Peyer's patch (tissue), 4 donors: ENCODE data around the gene GLRA1. TPM values are rescaled to one million over a fixed set of nuclear protein-coding genes. Genes with fewer than 3 reads are reported as not detected.

Experiments used
- DNase-seq, 3 donors: peaks; one replicate each; pipeline ENCODE4 v3.0.0-alpha.2; 2017 to 2019
- H3K27ac ChIP-seq, 4 donors: fragments of 200-600 bp; sonication (generic); one replicate each; pipeline ENCODE4 v1.5.1; 2016 to 2019
- H3K27me3 ChIP-seq, 2 donors: fragments of 200-600 bp; sonication (generic); one replicate each; pipeline ENCODE4 v1.5.1; 2019
- H3K36me3 ChIP-seq, 3 donors: fragments of 200-600 bp; sonication (generic); one replicate each; pipeline ENCODE4 v1.5.1; 2016 to 2019
- H3K4me1 ChIP-seq, 4 donors: fragments of 200-600 bp; sonication (generic); one replicate each; pipeline ENCODE4 v1.5.1; 2016 to 2019
- H3K4me3 ChIP-seq, 4 donors: fragments of 200-600 bp; sonication (generic); 1 replicate in 3 of 4; 2 replicates in 1 of 4; pipeline ENCODE4 v1.5.1; 2016 to 2019; ENCODE audit warnings: mild to moderate bottlenecking in 1 of 4
- H3K9me3 ChIP-seq, 4 donors: fragments of 200-600 bp; sonication (generic); one replicate each; pipeline ENCODE4 v1.5.1; 2016 to 2019; ENCODE audit warnings: mild to moderate bottlenecking in 1 of 4
- CTCF ChIP-seq, 6 experiments: fragments of 450-650 bp in 4 of 6; fragments of 200-600 bp in 2 of 6; sonication (generic) in 1 of 6; IDR thresholded peaks; one replicate each; pipeline ENCODE4 v1.5.1; 2017 to 2019; ENCODE audit warnings: antibody characterized with exemption in 6 of 6, mild to moderate bottlenecking in 3 of 6, moderate library complexity in 1 of 6
- POLR2A ChIP-seq, 2 donors: fragments of 450-650 bp; IDR thresholded peaks; one replicate each; pipeline ENCODE4 v1.5.1; 2017; ENCODE audit warnings: antibody characterized with exemption in 2 of 2, mild to moderate bottlenecking in 2 of 2, moderate library complexity in 2 of 2
- total RNA-seq, 4 donors: library from RNA; depleted of rRNA; stranded (reverse); fragments of >200 nt; gene quantifications; one replicate each; pipeline ENCODE4 v1.1.0, GENCODE V29; 2016

Gene GLRA1
- total RNA-seq, 4 donors from 2014 or later, result not detected

- H3K36me3 ChIP-seq, result no peaks in the 10 kb centered on the region
- DNase-seq, result no peak
Measured at GRCh38 chr5:151921916-151922315, 2.7 kb downstream of the GLRA1 start.

GRCh38 chr5:151917904-151918303 is 6.7 kb downstream of the GLRA1 start:
- Histone ChIP-seq H3K4me1 (no peaks in the 10 kb centered on the region), H3K36me3 (no peaks in the 10 kb centered on the region), H3K9me3 (no peaks in the 10 kb centered on the region), H3K4me3 (no peak overlapping the region), H3K27me3 (no peaks in the 10 kb centered on the region), H3K27ac (no peak overlapping the region)
- DNase-seq, result no peak
- no peak for TF ChIP-seq CTCF (IDR thresholded peaks at IDR 0.05)

More at GRCh38 chr5:151921916-151922315, 2.7 kb downstream of the GLRA1 start:
- no peaks in the 10 kb centered on the region for H3K27me3 ChIP-seq
- H3K27ac ChIP-seq, result no peak overlapping the region
- TF ChIP-seq CTCF (IDR thresholded peaks at IDR 0.05) (no peak), POLR2A (IDR thresholded peaks at IDR 0.05) (no peak)
- H3K4me3 ChIP-seq, result no peak overlapping the region
- H3K4me1 ChIP-seq, result no peaks in the 10 kb centered on the region
- no peaks in the 10 kb centered on the region for H3K9me3 ChIP-seq

GRCh38 chr5:151913425-151913824 is 11.2 kb downstream of the GLRA1 start:
- TF ChIP-seq POLR2A (IDR thresholded peaks at IDR 0.05), result no peak
- TF ChIP-seq CTCF (IDR thresholded peaks at IDR 0.05), result no peak
- Histone ChIP-seq H3K4me3 (no peak overlapping the region), H3K36me3 (no peaks in the 10 kb centered on the region), H3K4me1 (no peaks in the 10 kb centered on the region), H3K27ac (no peak overlapping the region), H3K9me3 (no peaks in the 10 kb centered on the region), H3K27me3 (no peaks in the 10 kb centered on the region)
- no peak for DNase-seq

- no peak for TF ChIP-seq POLR2A (IDR thresholded peaks at IDR 0.05)
- TF ChIP-seq CTCF (IDR thresholded peaks at IDR 0.05), result no peak
- Histone ChIP-seq H3K9me3 (no peaks in the 10 kb centered on the region), H3K36me3 (no peaks in the 10 kb centered on the region), H3K4me3 (no peak overlapping the region), H3K27me3 (no peaks in the 10 kb centered on the region), H3K4me1 (no peaks in the 10 kb centered on the region), H3K27ac (no peak overlapping the region)
- DNase-seq, result no peak
Measured at GRCh38 chr5:151912360-151912759, 12.3 kb downstream of the GLRA1 start.

- Histone ChIP-seq H3K4me3 (no peak overlapping the region), H3K4me1 (no peaks in the 10 kb centered on the region), H3K27ac (no peak overlapping the region), H3K36me3 (no peaks in the 10 kb centered on the region), H3K27me3 (no peaks in the 10 kb centered on the region), H3K9me3 (no peaks in the 10 kb centered on the region)
- no peak for TF ChIP-seq CTCF (IDR thresholded peaks at IDR 0.05)
- TF ChIP-seq POLR2A (IDR thresholded peaks at IDR 0.05), result no peak
- DNase-seq, result no peak
Measured at GRCh38 chr5:151911011-151911410, 13.6 kb downstream of the GLRA1 start.

GRCh38 chr5:151909628-151910027 is 15.0 kb downstream of the GLRA1 start:
- H3K4me1 ChIP-seq, result no peaks in the 10 kb centered on the region
- H3K4me3 ChIP-seq, result no peak overlapping the region
- no peaks in the 10 kb centered on the region for H3K27me3 ChIP-seq
- no peak for DNase-seq
- H3K9me3 ChIP-seq, result no peaks in the 10 kb centered on the region
- H3K36me3 ChIP-seq, result no peaks in the 10 kb centered on the region
- no peak overlapping the region for H3K27ac ChIP-seq
- TF ChIP-seq POLR2A (IDR thresholded peaks at IDR 0.05) (no peak), CTCF (IDR thresholded peaks at IDR 0.05) (no peak)
